ENCODE data around the gene UNC5B. TPM values are rescaled to one million over a fixed set of nuclear protein-coding genes. Genes with fewer than 3 reads are reported as not detected.

Gene UNC5B
- total RNA-seq, 1 experiment from 2014 or later: 22.0 TPM

- TF ChIP-seq EZH2phosphoT487 (IDR thresholded peaks at IDR 0.05; ENCODE audit: borderline replicate concordance) (no peak), REST (IDR thresholded peaks at IDR 0.05; ENCODE audit: low read depth) (no peak), CBX3 (IDR thresholded peaks at IDR 0.05; ENCODE audit: low read depth) (no peak), SIN3A (IDR thresholded peaks at IDR 0.05; ENCODE audit: low read depth) (no peak), TCF7L2 (IDR thresholded peaks at IDR 0.05; ENCODE audit: borderline replicate concordance, extremely low read depth, insufficient read depth, insufficient read length) (no peak), YY1 (IDR thresholded peaks at IDR 0.05; ENCODE audit: extremely low read depth, insufficient replicate concordance, low read depth, low read length) (no peak)
These were observed 132.7 kb downstream of the UNC5B start (continued) for GRCh38 chr10:71344993-71345480.

DNA sequence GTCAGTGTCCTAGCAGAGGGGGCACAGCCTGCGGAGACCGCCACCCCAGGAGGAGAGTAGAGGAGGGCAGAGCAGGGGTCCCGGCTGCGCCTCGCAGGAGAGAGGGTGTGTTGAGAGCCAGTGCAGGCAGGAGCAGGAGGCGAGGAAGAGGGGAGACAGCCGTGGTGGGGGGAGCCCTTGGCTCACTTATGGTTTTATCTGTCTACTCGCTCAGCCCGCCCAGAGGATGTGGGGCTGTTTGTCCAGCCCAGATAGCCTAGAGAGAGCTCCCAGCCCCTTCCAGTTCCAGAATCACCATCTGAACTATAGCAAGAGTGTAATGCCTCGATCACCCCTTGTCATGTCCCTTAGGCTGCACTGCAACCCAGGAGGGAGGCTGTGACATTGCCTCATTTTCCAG, 133.3 kb downstream of the UNC5B start:
- no peak for ATAC-seq
- Histone ChIP-seq H4K20me1 (ENCODE audit: insufficient read depth) (no peaks in the 10 kb centered on the region), H3K9me3 (ENCODE audit: control insufficient read depth in 1 of 2, insufficient read depth in 1 of 2, low read depth in 1 of 2, low read length in 2 of 2) (no peaks in the 10 kb centered on the region), H3K9me2 (ENCODE audit: insufficient read depth) (no peaks in the 10 kb centered on the region), H2AFZ (ENCODE audit: low read depth, low read length, poor library complexity, severe bottlenecking) (no peak overlapping the region), H3K36me3 (ENCODE audit: control insufficient read depth in 1 of 2, insufficient read depth in 2 of 2, low read length in 2 of 2) (no peaks in the 10 kb centered on the region), H3K4me3 (replicated peaks in 1 of 2; ENCODE audit: low read depth in 1 of 2, low read length in 2 of 2) (no peak overlapping the region), H3K4me2 (ENCODE audit: low read length) (no peak overlapping the region), H3K79me2 (ENCODE audit: insufficient read depth, low read length) (no peaks in the 10 kb centered on the region), H3K9ac (ENCODE audit: low read length) (no peak overlapping the region), H3K4me1 (ENCODE audit: control insufficient read depth in 1 of 2, insufficient read depth in 2 of 2, low read length in 2 of 2) (peaks cover 1 to 19% of the 10 kb centered on the region in 2 experiments), H3K27ac (ENCODE audit: low read depth, low read length) (no peak overlapping the region), H3K27me3 (ENCODE audit: insufficient read depth, low read length) (no peaks in the 10 kb centered on the region)
- RAD21 ChIA-PET (ENCODE audit: low non-redundant PET in 1 of 2, low total read pairs in 2 of 2, uncharacterized antibody in 2 of 2, unreplicated experiment in 2 of 2): no interaction called here
- DNase-seq (ENCODE audit: low read depth, low spot score): no peak
- TF ChIP-seq EGR1 (IDR thresholded peaks at IDR 0.05; ENCODE audit: low read depth): no peak
- no peak for TF ChIP-seq SIN3A (IDR thresholded peaks at IDR 0.05; ENCODE audit: low read depth)
- no peak for TF ChIP-seq TCF7L2 (IDR thresholded peaks at IDR 0.05; ENCODE audit: borderline replicate concordance, extremely low read depth, insufficient read depth, insufficient read length)
- TF ChIP-seq ZFX (IDR thresholded peaks at IDR 0.05): no peak
- intact Hi-C loops (cut with micrococcal nuclease): no loop called here
- CTCF ChIA-PET: no interaction called here
- no TSS peak for BruUV-seq (replicated peaks)
- POLR2A ChIA-PET: no interaction called here

Data from HCT116 (cell line).